GM21515 (cell line): ENCODE measurements around the gene WDR81.
"Not testable (repeated sequence)": the region's sequence is repeated elsewhere in the genome, so short reads cannot be mapped to it uniquely, and the experiment has no call there.

Experiments
- ATAC-seq: cut with Tn5 transposase; IDR thresholded peaks from one replicate; pipeline ENCODE4 v1.9.1; 2021; ENCODE audit not compliant: unreplicated experiment

The WDR81 gene

DNA sequence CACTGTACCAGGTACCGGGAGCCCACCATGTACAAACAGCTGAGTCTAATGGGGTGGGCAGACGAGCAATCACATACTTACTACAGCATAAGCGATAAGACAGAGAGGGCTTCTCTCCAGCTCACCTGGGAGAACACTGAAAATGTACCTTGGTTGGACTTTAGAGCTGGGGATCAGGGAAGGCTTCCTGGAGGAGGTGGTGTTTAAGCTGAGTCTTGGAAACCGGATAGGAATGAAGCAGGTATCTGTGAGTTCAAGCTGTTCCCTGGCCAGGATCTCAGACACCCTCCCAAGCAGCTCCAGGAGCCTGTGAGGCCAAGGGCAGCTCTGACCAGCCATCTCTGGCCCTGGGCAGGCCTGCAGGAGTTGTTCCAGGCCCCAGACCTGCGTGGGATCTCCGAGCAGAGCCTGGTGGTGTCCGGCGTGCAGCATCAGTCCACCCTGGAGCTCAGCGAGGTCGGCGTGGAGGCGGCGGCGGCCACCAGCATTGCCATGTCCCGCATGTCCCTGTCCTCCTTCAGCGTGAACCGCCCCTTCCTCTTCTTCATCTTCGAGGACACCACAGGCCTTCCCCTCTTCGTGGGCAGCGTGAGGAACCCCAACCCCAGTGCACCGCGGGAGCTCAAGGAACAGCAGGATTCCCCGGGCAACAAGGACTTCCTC lies 29.4 kb downstream of the WDR81 start:
- no peak for ATAC-seq

DNA sequence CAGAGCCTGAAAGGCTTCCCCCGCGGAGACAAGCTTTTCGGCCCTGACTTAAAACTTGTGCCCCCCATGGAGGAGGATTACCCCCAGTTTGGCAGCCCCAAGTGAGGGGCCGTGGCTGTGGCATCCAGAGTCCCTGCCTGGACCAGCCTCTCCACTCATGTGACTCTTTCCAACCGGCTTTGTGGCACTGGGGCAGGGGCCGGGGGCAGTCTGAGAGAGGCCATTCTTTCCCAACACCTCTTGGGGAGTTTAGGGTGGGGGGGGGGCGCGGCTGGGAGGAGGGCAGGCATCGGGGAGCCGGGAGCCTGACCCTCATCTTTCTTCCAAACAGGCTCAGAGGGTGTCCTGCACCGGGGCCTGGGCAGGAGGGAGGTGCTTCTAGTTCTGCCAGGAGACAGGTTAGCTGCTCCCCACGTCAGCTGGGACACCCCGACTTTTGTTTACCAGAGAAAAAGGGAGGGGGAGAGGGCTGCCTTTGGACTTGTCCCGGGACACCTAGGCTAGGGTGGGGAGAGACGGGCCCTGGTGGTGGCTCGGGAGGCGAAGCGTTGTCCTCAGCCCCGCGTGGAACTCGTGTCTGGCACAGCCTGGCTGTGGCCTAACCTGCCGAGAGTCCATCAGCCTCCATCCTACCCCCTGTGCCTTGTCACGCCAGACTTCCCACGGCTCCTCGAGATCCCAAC lies 30.1 kb downstream of the WDR81 start:
- ATAC-seq, result no peak

- no peak for ATAC-seq
These were observed 30.8 kb downstream of the WDR81 start for GRCh38 chr17:1755252-1755826.

- ATAC-seq, result no peak
These were observed 31.3 kb downstream of the WDR81 start for GRCh38 chr17:1755827-1756262.

- ATAC-seq, result no peak
These were observed 34.3 kb downstream of the WDR81 start for GRCh38 chr17:1758807-1759206.

GRCh38 chr17:1759529-1759928 lies 35.0 kb downstream of the WDR81 start:
- no peak for ATAC-seq

DNA sequence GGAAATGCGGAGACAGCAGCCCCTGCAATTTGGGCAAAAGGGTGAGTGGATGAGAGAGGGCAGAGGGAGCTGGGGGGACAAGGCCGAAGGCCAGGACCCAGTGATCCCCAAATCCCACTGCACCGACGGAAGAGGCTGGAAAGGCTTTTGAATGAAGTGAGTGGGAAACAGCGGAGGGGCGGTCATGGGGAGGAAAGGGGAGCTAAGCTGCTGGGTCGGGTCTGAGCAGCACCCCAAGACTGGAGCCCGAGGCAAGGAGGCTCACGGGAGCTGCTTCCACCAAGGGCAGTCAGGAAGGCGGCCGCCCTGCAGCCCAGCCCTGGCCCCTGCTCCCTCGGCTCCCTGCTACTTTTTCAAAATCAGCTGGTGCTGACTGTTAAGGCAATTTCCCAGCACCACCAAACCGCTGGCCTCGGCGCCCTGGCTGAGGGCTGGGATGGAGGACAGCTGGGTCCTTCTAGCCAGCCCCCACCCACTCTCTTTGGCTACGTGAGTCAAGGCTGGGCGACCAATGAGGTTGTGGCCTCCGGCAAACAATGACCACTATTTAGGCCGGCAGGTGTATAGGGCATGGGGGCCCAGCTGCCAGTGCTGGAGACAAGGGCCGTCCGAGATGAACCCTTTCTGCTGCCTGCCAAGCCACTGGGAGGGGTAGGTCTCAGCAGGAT lies 37.9 kb downstream of the WDR81 start:
- ATAC-seq, result no peak

DNA sequence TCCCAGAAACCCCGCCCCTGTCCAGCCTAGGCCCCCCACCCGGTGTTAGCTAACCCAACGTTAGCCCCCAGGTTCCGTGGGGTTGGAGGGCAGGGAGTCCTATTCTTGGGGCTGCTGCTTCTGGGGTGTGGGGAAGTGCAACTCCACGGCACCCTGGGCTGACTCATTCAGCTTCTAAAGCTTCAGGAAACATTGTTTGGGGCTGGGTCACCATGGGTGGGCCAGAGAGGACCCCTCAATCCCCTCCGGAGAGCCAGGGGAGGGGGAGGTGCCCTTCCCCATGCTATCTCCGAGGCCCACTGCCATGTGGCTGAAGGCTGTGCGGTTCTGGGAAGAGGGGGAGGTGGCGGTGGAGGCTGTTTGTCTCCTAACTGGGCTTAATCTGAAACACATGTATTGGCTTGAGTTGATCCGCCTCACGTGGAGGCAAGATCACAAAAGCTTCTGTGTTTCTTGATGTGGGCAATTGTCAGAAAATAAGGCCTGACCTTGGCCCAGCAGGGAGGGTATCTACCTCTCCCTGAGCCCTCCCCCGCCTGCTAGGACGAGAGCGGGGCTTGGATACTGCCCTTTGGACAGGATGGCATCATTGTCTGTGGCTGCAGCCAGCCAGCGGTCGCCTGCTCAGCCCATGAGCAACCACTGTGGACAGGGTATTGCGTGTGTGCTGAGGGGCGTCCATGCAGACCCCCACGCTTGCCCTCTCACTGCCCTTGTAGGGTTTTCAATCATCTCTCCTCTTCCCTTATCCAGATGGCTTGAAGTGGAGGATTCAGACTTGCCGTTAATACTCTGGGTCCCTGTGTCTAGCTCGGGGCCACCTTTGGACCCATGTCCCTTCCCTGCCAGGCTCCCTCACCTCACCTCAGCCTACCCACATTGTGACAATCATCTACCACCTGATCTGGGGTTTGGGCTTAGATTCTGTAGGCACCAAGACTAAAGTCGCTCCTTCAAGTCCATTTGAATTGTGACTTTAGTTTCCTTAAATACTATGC lies 38.7 kb downstream of the WDR81 start:
- ATAC-seq, result no peak

DNA sequence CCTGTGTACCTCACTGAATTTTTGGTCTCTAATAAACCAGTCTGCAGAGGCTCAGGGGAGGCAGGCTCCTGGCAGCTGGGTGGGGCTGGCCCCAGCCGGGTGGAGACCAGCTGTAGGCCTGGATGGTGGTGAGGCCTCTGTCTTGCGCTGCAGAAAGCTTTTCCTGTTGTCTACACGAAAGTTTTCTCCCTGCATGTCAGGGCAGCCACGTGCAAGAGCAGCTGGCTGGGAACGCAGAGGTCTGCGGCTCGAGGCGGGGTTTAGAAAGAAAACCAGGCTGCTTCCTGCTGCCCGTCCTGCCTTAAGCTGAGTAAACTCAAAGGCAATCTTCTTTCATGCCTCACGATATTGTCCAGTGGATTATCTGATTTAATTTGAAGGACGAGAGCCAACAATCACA lies 39.8 kb downstream of the WDR81 start:
- no peak for ATAC-seq

DNA sequence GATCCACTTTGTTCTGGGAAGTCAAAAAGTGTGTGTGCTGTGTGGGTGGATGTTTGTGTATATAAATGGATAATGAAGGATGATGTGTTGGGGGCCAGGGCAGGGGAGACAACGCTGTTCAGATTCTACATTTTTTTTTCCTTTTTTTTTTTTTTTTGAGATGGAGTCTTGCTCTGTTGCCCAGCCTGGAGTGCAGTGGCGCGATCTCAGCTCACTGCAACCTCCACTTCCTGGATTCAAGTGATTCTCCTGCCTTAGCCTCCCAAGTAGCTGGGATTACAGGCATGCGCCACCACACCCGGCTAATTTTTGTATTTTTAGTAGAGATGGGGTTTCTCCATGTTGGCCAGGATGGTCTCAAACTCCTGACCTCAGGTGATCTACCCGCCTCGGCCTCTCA lies 40.2 kb downstream of the WDR81 start:
- ATAC-seq, result not testable (repeated sequence)

- no peak for ATAC-seq
These were observed 41.1 kb downstream of the WDR81 start for GRCh38 chr17:1765576-1765975.

- no peak for ATAC-seq
These were observed 42.1 kb downstream of the WDR81 start for GRCh38 chr17:1766382-1767135.

GRCh38 chr17:1767358-1767757 lies 42.9 kb downstream of the WDR81 start:
- no peak for ATAC-seq

DNA sequence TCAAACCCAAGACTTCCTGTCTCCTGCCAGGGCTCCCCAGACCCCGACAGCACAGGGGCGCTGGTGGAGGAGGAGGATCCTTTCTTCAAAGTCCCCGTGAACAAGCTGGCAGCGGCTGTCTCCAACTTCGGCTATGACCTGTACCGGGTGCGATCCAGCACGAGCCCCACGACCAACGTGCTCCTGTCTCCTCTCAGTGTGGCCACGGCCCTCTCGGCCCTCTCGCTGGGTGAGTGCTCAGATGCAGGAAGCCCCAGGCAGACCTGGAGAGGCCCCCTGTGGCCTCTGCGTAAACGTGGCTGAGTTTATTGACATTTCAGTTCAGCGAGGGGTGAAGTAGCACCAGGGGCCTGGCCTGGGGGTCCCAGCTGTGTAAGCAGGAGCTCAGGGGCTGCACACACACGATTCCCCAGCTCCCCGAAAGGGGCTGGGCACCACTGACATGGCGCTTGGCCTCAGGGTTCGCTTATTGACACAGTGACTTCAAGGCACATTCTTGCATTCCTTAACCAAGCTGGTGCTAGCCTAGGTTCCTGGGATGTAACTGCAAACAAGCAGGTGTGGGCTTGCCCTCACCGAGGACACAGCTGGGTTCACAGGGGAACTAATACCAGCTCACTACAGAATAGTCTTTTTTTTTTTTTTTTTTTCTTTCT lies 45.4 kb downstream of the WDR81 start:
- ATAC-seq, result no peak

GRCh38 chr17:1773000-1773695 lies 48.6 kb downstream of the WDR81 start:
- ATAC-seq, result not testable (repeated sequence)

DNA sequence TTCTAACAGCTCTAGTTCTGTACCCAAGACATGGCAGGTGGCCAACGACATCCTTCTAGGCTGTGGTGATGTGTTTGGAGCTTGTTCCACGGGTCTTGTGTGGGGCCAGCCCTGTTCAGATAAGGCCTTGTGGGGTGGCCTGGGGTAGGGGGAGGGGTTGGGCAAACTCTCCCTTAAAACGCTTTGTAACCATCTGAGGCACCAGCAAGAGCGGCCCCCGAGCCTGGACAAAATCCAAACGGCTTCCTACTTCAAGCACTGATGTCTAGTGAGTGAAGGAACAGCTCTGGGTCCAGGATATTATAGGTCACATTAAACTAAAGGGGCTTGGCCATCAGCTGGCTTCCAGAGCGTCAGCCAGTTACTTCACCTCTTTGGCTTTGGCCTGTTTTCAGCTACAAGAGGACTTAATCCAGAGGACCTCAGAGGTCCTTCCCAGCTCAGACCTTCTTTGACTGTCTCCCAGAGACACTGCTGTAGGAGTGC lies 49.2 kb downstream of the WDR81 start:
- ATAC-seq, result no peak

GRCh38 chr17:1774390-1775176 lies 50.1 kb downstream of the WDR81 start:
- ATAC-seq, result no peak

GRCh38 chr17:1776328-1776727 lies 51.8 kb downstream of the WDR81 start:
- ATAC-seq, result no peak
